Erythroblast (primary cell): ENCODE data around the gene TMEM156.

Source experiments
- GATA1 ChIP-seq: IDR thresholded peaks from 2 replicates; pipeline ENCODE4 v1.6.1; 2011; ENCODE audit warnings: low read depth, mild to moderate bottlenecking, control low read depth, low read length, moderate library complexity
- POLR2A ChIP-seq: IDR thresholded peaks from 2 replicates; pipeline ENCODE4 v1.6.1; 2011; ENCODE audit warnings: mild to moderate bottlenecking, low read length

- TF ChIP-seq POLR2A = no peak
- no peak for TF ChIP-seq GATA1
Observed at GRCh38 chr4:38939165-38939564, 93.0 kb downstream of the TMEM156 start.
